GM12878 (cell line): ENCODE results near the gene DIP2C.

Source experiments
- ATF3 ChIP-seq: IDR thresholded peaks from 2 replicates; pipeline ENCODE4 v1.6.1; 2011; ENCODE audit warnings: low read depth, mild to moderate bottlenecking, low read length, moderate library complexity, borderline replicate concordance; ENCODE audit errors: extremely low read depth
- CREB1 ChIP-seq: IDR thresholded peaks from 2 replicates; pipeline ENCODE4 v1.6.1; 2012; ENCODE audit warnings: low read depth, mild to moderate bottlenecking, inconsistent platforms
- CTCF ChIP-seq, 3 experiments: IDR thresholded peaks in 2 of 3; conservative IDR thresholded peaks in 1 of 3; 2 replicates each; pipeline ENCODE4 v1.5.1; 2011; ENCODE audit warnings: low read depth in 3 of 3, low read length in 3 of 3, mild to moderate bottlenecking in 3 of 3, control low read depth in 2 of 3, moderate library complexity in 2 of 3, inconsistent platforms in 1 of 3, mixed read lengths in 1 of 3; ENCODE audit not compliant: control insufficient read depth in 2 of 3, insufficient read depth in 1 of 3; ENCODE audit errors: extremely low read depth in 1 of 3
- EP300 ChIP-seq, 2 experiments: fragments of 150-350 bp in 1 of 2; IDR thresholded peaks; 2 replicates each; pipeline ENCODE4 v1.6.1; 2011 to 2012; ENCODE audit warnings: low read depth in 2 of 2, low read length in 2 of 2, borderline replicate concordance in 1 of 2, improper control_type of control experiment in 1 of 2, inconsistent platforms in 1 of 2; ENCODE audit not compliant: control insufficient read depth in 1 of 2
- HSF1 ChIP-seq: fragments of 150-350 bp; IDR thresholded peaks from 2 replicates; pipeline ENCODE4 v1.6.1; 2014; ENCODE audit warnings: mild to moderate bottlenecking, low read depth, low read length
- JUNB ChIP-seq: IDR thresholded peaks from 2 replicates; pipeline ENCODE4 v1.6.1; 2016; ENCODE audit warnings: antibody characterized with exemption, mild to moderate bottlenecking
- MEF2A ChIP-seq: IDR thresholded peaks from 2 replicates; pipeline ENCODE4 v1.6.1; 2011; ENCODE audit warnings: low read depth, mild to moderate bottlenecking, low read length, moderate library complexity; ENCODE audit not compliant: insufficient read depth
- NR2C2 ChIP-seq: IDR thresholded peaks from 2 replicates; pipeline ENCODE4 v1.6.1; 2011; ENCODE audit warnings: borderline replicate concordance, low read depth; ENCODE audit not compliant: control insufficient read depth, insufficient read length
- POLR2AphosphoS5 ChIP-seq: IDR thresholded peaks from 2 replicates; pipeline ENCODE4 v1.6.1; 2011; ENCODE audit warnings: mild to moderate bottlenecking, low read length, inconsistent platforms
- ZBTB40 ChIP-seq: fragments of 450-650 bp; IDR thresholded peaks from 2 replicates; pipeline ENCODE4 v1.6.1; 2016; ENCODE audit warnings: mild to moderate bottlenecking, moderate library complexity, borderline replicate concordance
- TF ChIP-seq, protein P1 (sequence below): IDR thresholded peaks from 2 replicates; pipeline ENCODE4 v1.6.1; 2012; ENCODE audit warnings: mild to moderate bottlenecking, low read depth, low read length

DNA sequence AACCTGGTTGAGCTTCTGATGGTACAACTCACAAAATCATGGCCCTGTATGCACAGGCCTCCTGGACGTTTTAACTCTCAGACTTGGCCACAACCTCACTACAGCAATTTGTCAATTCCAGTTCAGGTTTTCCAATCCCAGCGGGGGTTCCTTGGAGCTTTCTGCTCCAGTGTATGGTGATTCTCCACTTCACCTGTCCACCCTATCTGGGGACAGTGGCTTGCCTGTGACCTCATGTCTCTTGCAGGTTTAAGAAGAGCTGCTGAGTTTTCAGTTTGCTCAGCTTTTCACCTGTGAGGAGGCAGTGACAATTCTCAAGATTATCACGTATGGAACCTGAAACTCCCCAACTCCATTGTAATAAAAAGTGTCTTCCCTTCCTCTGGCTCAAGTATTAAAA is 254.1 kb downstream of the DIP2C start:
- TF ChIP-seq ATF3 (no peak), POLR2AphosphoS5 (no peak), MEF2A (no peak), HSF1 (no peak), EP300 (IDR thresholded peaks at IDR 0.05; ENCODE audit: borderline replicate concordance in 1 of 2, control insufficient read depth in 1 of 2, low read depth in 2 of 2, low read length in 2 of 2) (no peak), CTCF (IDR thresholded peaks at IDR 0.05 in 2 of 3, conservative IDR thresholded peaks at IDR 0.05 in 1 of 3; ENCODE audit: control insufficient read depth in 2 of 3, extremely low read depth in 1 of 3, insufficient read depth in 1 of 3, low read depth in 3 of 3, low read length in 3 of 3) (no peak), JUNB (no peak), NR2C2 (no peak), ZBTB40 (no peak), CREB1 (no peak)
- TF ChIP-seq, protein P1, sequence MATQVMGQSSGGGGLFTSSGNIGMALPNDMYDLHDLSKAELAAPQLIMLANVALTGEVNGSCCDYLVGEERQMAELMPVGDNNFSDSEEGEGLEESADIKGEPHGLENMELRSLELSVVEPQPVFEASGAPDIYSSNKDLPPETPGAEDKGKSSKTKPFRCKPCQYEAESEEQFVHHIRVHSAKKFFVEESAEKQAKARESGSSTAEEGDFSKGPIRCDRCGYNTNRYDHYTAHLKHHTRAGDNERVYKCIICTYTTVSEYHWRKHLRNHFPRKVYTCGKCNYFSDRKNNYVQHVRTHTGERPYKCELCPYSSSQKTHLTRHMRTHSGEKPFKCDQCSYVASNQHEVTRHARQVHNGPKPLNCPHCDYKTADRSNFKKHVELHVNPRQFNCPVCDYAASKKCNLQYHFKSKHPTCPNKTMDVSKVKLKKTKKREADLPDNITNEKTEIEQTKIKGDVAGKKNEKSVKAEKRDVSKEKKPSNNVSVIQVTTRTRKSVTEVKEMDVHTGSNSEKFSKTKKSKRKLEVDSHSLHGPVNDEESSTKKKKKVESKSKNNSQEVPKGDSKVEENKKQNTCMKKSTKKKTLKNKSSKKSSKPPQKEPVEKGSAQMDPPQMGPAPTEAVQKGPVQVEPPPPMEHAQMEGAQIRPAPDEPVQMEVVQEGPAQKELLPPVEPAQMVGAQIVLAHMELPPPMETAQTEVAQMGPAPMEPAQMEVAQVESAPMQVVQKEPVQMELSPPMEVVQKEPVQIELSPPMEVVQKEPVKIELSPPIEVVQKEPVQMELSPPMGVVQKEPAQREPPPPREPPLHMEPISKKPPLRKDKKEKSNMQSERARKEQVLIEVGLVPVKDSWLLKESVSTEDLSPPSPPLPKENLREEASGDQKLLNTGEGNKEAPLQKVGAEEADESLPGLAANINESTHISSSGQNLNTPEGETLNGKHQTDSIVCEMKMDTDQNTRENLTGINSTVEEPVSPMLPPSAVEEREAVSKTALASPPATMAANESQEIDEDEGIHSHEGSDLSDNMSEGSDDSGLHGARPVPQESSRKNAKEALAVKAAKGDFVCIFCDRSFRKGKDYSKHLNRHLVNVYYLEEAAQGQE: no peak
